ENCODE measurements around the gene FBXW5. TPM values are rescaled to one million over a fixed set of nuclear protein-coding genes. Genes with fewer than 3 reads are reported as not detected.

The FBXW5 gene
- total RNA-seq, 1 experiment from 2014 or later: 62.2 TPM

- H3K36me3 Mint-ChIP-seq (ENCODE audit: insufficient read depth in 1 of 3, low read depth in 3 of 3): no peaks in the 10 kb centered on the region
- Histone ChIP-seq H3K18ac (ENCODE audit: insufficient read length, low read depth, low read length) (no peak overlapping the region), H2BK20ac (ENCODE audit: low read depth, low read length, poor library complexity, severe bottlenecking) (no peak overlapping the region), H3K9ac (ENCODE audit: extremely low read depth, insufficient read length, low read length) (no peak overlapping the region), H2AFZ (ENCODE audit: low read length) (no peak overlapping the region), H3K79me1 (ENCODE audit: insufficient read depth, low read depth, low read length, poor library complexity, severe bottlenecking) (no peaks in the 10 kb centered on the region), H3K79me2 (ENCODE audit: insufficient read depth, low read length) (no peaks in the 10 kb centered on the region), H3K14ac (ENCODE audit: insufficient read depth, low read length) (no peak overlapping the region), H3K4me1 (ENCODE audit: insufficient read depth, low read length) (peaks cover 2% of the 10 kb centered on the region; the same call in 1 of the 2 replicates), H3K4me2 (ENCODE audit: insufficient read depth, insufficient read length, low read length) (no peak overlapping the region), H3K4ac (ENCODE audit: low read depth, low read length) (no peak overlapping the region), H2BK15ac (ENCODE audit: low read depth, low read length) (no peak overlapping the region), H2AK5ac (ENCODE audit: insufficient read length, low read length) (no peak overlapping the region), H4K8ac (replicated peaks; ENCODE audit: insufficient read length, low read depth, low read length) (no peak overlapping the region), H3K27me3 (ENCODE audit: insufficient read depth, low read length) (no peaks in the 10 kb centered on the region), H3K23ac (ENCODE audit: insufficient read length, low read depth, low read length) (no peak overlapping the region), H4K20me1 (ENCODE audit: control insufficient read depth, insufficient read depth, insufficient read length) (no peaks in the 10 kb centered on the region), H2BK120ac (ENCODE audit: low read depth, low read length, poor library complexity, severe bottlenecking) (no peak overlapping the region), H2BK5ac (ENCODE audit: insufficient read length, low read length) (no peak overlapping the region), H3K27ac (ENCODE audit: insufficient read length, low read depth, low read length) (no peak overlapping the region), H4K5ac (ENCODE audit: insufficient read length, low read depth, low read length) (no peak overlapping the region), H3T11ph (ENCODE audit: low read length) (no peak overlapping the region), H3K9me3 (ENCODE audit: control insufficient read depth, low read depth, low read length) (no peaks in the 10 kb centered on the region), H2BK12ac (ENCODE audit: insufficient read length, low read depth, low read length) (no peak overlapping the region), H3K56ac (ENCODE audit: insufficient read length, low read depth, low read length) (no peak overlapping the region), H3K23me2 (ENCODE audit: insufficient read length, low read depth, low read length, poor library complexity, severe bottlenecking) (no peaks in the 10 kb centered on the region), H4K91ac (ENCODE audit: insufficient read length, low read depth, low read length) (no peak overlapping the region)
- TF ChIP-seq CTCF (conservative IDR thresholded peaks at IDR 0.05): no peak
- H3K27me3 Mint-ChIP-seq (ENCODE audit: low read depth): peaks cover 16% of the 10 kb centered on the region
- no peak for DNase-seq
- no peak overlapping the region for H3K4me3 Mint-ChIP-seq
- H3K4me1 Mint-ChIP-seq: peaks cover 7 to 12% of the 10 kb centered on the region in 2 experiments
- no CpG with 5 or more reads among the region's 17 CpGs for WGBS (ENCODE audit: extremely low coverage, insufficient read length, low lambda C conversion rate)
- no peaks in the 10 kb centered on the region for H3K9me3 Mint-ChIP-seq
- H3K27ac Mint-ChIP-seq: no peak overlapping the region
These were observed 24.0 kb upstream of the FBXW5 start for GRCh38 chr9:136968333-136969127.
